GM21367 (cell line): ENCODE results near the gene DACH1.

Experiments
- ATAC-seq: cut with Tn5 transposase; IDR thresholded peaks from one replicate; pipeline ENCODE4 v1.9.1; 2021; ENCODE audit not compliant: unreplicated experiment

DACH1 gene

GRCh38 chr13:71830736-71831135 is 36.3 kb downstream of the DACH1 start:
- ATAC-seq, result no peak

- ATAC-seq, result no peak
These were observed 36.7 kb downstream of the DACH1 start for GRCh38 chr13:71830323-71830722.

DNA sequence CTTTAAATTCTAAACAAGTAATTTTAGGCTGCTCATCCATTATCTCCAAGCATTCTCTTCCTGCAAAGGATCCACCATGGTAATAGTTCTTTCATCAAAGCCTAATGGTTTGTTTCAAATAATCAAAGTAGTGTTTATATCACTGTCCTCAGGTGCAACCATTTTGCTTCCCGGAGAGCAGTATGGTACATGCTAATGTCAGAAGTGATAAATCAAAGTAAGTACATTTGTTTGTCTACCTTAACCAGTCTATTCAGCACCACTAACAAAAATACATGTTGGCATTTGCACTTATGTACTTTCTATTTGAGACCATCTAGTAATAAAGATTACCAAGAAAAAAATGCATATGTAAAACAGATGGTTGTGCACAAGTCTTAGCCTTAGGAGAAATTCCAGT is 37.5 kb downstream of the DACH1 start:
- ATAC-seq, result no peak

DNA sequence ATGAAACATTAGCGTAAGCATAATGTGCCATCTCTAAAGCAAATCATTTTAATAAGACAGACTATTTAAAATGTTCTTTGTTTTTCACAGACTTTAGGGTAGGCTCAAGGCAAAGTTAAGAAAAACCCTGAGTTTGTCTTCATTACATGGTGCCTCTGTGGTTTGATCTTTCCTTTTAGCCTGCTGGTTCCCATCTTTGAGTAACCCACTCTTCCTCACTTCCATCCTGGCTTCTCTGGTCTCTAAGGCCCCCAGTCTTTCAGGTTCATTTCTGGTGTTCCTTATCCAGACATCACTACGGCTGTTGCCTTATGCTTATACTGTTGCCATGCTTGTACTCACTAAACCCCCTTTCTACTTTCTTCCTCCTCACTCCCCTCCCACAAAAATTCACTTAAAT is 38.4 kb downstream of the DACH1 start:
- ATAC-seq, result no peak

DNA sequence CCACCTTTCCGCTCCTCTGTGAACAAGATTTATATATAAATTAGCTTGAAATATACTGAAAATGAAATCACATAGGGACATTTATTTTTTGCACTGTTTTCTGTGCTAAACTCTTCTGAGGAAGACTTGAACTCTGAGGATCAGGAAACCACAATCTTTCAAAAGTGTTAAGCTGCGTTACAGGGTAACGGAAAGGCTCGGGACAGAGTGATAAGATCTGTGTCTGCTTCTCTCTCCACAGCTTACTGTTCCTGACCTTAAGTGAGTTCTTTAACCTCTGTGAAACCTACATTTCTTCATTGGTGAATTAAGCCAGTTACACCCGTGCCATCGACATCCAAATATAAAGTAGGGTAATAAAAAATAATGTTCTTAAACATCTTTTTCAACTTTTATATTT is 38.9 kb downstream of the DACH1 start:
- ATAC-seq, result no peak

- no peak for ATAC-seq
These were observed 39.8 kb downstream of the DACH1 start for GRCh38 chr13:71827241-71827640.

- ATAC-seq, result no peak
These were observed 46.3 kb downstream of the DACH1 start for GRCh38 chr13:71820699-71821098.

DNA sequence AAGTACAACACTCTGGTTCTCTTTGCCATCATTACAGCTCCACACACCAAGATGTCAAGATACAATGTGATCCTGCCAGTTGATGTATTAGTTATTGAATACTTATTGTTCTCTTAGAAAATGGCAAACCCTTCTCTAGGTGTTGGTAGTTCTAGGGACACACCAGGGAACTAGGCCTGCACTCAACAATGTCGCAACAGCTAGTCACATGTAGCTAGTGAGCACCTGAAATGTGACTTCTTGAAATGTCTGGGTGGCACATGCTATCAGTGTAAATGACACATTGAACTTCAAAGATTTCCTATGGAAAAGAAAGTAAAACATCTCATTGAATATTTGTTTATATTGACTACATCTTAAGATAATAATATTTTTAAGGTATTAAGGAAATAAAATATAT is 49.7 kb downstream of the DACH1 start:
- no peak for ATAC-seq

DNA sequence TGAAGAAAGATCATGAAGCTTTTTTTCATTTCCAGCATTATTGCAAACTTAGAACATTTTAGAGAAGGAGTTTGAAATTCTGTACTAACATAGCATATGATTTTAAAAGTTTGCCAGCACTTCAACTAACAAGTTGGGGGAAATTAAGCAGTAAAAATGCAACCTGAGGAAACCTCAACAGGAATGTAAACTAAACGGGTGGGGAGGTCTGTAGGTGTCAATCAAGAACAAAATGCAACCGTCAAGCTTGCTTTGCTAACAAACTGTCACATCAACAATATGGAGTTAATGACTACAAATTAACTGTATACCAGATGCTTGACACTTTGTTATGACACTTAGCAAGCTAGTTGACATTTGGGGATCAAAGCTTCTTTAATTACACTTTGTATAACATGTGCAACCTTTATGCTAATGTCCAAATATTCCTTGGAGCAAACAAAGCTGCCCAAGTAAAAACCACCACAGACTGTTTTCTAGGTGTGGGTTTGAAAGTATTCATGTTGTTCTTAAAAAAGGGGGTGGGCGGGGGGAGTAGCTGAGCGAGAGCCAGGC is 52.1 kb downstream of the DACH1 start:
- ATAC-seq, result no peak

DNA sequence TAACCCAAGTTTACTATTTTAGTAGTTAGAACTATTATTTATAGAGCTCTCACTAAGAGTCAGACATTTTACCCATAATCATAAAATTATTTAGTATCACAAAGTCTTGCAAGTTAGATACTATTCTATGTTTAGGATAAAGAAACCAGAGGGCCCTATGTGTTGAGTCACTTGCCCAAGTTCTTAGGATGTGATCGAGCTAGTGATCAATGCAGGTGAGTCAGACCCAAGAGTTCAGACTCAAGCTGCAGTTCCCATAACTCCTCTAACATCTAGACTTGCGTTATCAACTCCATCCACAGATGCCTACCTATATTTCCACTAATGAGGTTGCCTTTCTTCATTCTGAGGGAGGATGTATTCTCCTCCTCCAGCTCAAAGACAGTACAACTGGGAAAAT is 53.8 kb downstream of the DACH1 start:
- ATAC-seq, result no peak

- ATAC-seq, result no peak
These were observed 55.7 kb downstream of the DACH1 start for GRCh38 chr13:71811344-71811743.

DNA sequence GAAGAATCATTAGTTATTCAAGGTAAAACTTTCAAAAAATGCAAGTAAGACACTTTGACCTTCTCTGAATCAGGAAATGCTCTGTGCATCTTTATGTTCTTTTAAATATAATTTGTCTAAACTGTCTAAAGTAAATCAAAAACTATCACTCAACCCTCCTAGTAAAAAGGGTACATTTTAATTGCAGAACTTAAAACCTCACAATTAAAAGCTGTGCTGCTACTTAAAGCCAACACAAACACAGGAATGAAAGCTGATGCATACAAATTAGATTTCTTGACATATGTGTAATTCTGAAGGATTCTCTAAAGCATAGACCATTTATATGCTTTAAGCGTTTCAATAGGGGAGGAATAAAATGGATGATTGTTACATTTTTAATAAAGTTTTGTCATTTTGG is 58.3 kb downstream of the DACH1 start:
- ATAC-seq, result no peak

- ATAC-seq, result no peak
These were observed 60.1 kb downstream of the DACH1 start for GRCh38 chr13:71806886-71807285.

DNA sequence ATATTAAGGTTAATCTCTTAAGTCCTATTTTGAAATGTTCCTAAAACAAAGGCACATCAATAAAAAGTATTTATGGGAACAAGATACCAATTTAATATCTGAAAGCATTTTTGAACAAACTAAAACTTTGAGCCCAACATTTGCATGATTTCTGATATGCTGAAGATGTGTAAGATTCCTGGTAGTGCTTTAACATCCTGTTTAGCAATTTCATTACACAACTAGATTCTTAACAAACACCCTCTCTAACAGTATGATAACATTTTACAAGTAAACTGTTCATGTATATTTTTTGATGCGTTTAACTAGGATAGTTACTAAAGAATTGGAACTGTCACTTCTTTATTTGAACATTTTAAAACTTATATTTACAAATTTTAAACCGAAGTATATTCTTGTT is 63.9 kb downstream of the DACH1 start:
- ATAC-seq, result no peak

- ATAC-seq, result no peak
These were observed 65.2 kb downstream of the DACH1 start for GRCh38 chr13:71801781-71802180.

DNA sequence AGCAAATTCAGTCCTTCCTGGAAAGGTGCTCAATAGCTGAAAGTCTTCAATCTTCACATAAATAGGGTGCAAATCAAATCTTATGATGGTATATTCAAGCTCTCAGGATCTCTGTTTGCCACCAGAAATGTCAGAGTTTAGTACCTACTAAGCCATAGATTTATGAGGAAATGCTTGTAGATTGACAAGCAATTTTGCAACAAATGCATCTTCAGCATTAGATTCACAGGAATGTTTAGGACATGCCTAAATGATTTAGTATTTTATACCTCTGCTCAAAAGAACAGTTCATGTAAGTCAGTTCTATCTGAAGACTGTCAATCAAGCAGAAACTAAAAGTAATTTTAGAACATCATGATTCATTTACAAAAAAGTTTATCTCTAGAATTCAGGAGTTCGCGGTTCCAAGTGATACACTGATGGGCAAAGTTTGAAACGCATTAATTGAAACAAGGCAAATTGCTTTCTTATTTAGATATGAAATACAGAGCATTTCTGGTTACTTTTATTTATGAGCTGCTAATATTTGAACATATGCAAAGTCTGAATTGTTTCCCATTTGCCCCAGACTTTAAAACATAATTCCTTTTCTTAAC is 65.7 kb downstream of the DACH1 start:
- no peak for ATAC-seq

GRCh38 chr13:71799324-71799723 is 67.7 kb downstream of the DACH1 start:
- ATAC-seq, result no peak

- ATAC-seq, result no peak
These were observed 68.3 kb downstream of the DACH1 start for GRCh38 chr13:71798707-71799106.

GRCh38 chr13:71797517-71797916 is 69.5 kb downstream of the DACH1 start:
- no peak for ATAC-seq

GRCh38 chr13:71789693-71790329 is 77.2 kb downstream of the DACH1 start:
- no peak for ATAC-seq

GRCh38 chr13:71789037-71789436 is 78.0 kb downstream of the DACH1 start:
- ATAC-seq, result no peak

DNA sequence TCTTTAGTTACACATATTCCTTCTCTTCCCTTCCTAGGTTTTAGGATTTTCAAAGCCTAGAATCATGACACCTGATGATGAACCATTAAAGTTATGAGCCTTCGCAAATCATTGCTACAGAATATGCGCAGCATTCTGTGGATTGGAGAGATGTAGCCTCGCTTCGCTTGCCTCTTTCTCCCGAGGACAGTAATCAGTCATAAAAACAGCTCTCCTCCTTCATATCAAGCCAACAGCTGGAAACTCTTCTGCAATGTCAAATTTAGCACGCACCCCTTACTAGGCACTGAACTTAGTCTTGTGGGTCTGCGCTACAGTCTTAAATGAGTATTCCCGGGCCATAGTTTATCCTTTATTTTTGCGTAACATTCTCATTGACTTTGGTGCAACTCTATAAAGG is 79.6 kb downstream of the DACH1 start:
- ATAC-seq, result no peak

- ATAC-seq, result no peak
These were observed 80.1 kb downstream of the DACH1 start for GRCh38 chr13:71786875-71787274.
